Esophagus muscularis mucosa (tissue), 4 donors: ENCODE data around the gene SMIM7. TPM values are rescaled to one million over a fixed set of nuclear protein-coding genes. Genes with fewer than 3 reads are reported as not detected.

Source experiments
- DNase-seq: peaks from one replicate; pipeline ENCODE4 v3.0.0-alpha.2; 2017; ENCODE audit errors: extremely low spot score
- H3K27ac ChIP-seq, 4 donors: fragments of 200-600 bp; sonication (generic); replicated peaks in 1 of 4; 1 replicate in 3 of 4; 2 replicates in 1 of 4; pipeline ENCODE4 v1.5.1; 2016 to 2019; ENCODE audit warnings: mild to moderate bottlenecking in 1 of 4
- H3K27me3 ChIP-seq, 4 donors: fragments of 200-600 bp; sonication (generic); one replicate each; pipeline versions ENCODE4 v1.5.1 to v1.6.0; 2016 to 2019
- H3K36me3 ChIP-seq, 4 donors: fragments of 200-600 bp; sonication (generic); one replicate each; pipeline ENCODE4 v1.5.1; 2016 to 2019
- H3K4me1 ChIP-seq, 4 donors: fragments of 200-600 bp; sonication (generic); one replicate each; pipeline ENCODE4 v1.5.1; 2016 to 2019
- H3K4me3 ChIP-seq, 4 donors: fragments of 200-600 bp; sonication (generic); 1 replicate in 2 of 4; 2 replicates in 2 of 4; pipeline ENCODE4 v1.5.1; 2016 to 2019; ENCODE audit warnings: mild to moderate bottlenecking in 4 of 4, moderate library complexity in 1 of 4
- H3K9me3 ChIP-seq, 4 donors: fragments of 200-600 bp; sonication (generic); 1 replicate in 3 of 4; 2 replicates in 1 of 4; pipeline ENCODE4 v1.5.1; 2016 to 2019
- CTCF ChIP-seq, 3 experiments: fragments of 200-600 bp in 2 of 3; fragments of 450-650 bp in 1 of 3; sonication (generic) in 2 of 3; IDR thresholded peaks; one replicate each; pipeline ENCODE4 v1.5.1; 2017 to 2019; ENCODE audit warnings: antibody characterized with exemption in 3 of 3, mild to moderate bottlenecking in 2 of 3, moderate library complexity in 1 of 3
- EP300 ChIP-seq: sonication (generic); formaldehyde crosslinking; IDR thresholded peaks from one replicate; pipeline ENCODE4 v1.6.1; 2017; ENCODE audit warnings: antibody characterized with exemption
- POLR2A ChIP-seq: fragments of 450-650 bp; IDR thresholded peaks from one replicate; pipeline ENCODE4 v1.6.1; 2017; ENCODE audit warnings: antibody characterized with exemption, moderate library complexity, mild to moderate bottlenecking, low read depth
- POLR2AphosphoS5 ChIP-seq, 2 donors: sonication (generic); formaldehyde crosslinking; IDR thresholded peaks; one replicate each; pipeline ENCODE4 v1.6.1; 2017; ENCODE audit warnings: antibody characterized with exemption in 2 of 2
- WGBS: methylation state at CpG from one replicate; pipeline ENCODE4 v1.1.5; 2018; 5-methylcytosine and 5-hydroxymethylcytosine counted together
- intact Hi-C: fragments of 100-400 bp; cut with DNase I; formaldehyde crosslinking; loops from one replicate; pipeline ENCODE4 v1.15.1; 2023
- total RNA-seq, 4 donors: library from RNA; depleted of rRNA; stranded (reverse); fragments of >200 nt; gene quantifications; one replicate each; pipeline versions ENCODE4 v1.1.0 to v1.2.1, GENCODE V29; 2016

SMIM7 gene
- total RNA-seq, 4 donors from 2014 or later = 58.5 to 85.0 (median 69.8) TPM

- H3K27me3 ChIP-seq = no peaks in the 10 kb centered on the region
- WGBS = 59% methylated on average over 3 of the region's 3 CpGs
- no peaks in the 10 kb centered on the region for H3K36me3 ChIP-seq
- H3K4me3 ChIP-seq = no peak overlapping the region
- peaks cover 47 to 80% (median 51%) of the 10 kb centered on the region in 4 donors for H3K4me1 ChIP-seq
- H3K9me3 ChIP-seq = no peaks in the 10 kb centered on the region
- H3K27ac ChIP-seq = peak overlapping the region in 1 of 4 donors; percentile 35
- no peak for DNase-seq
- TF ChIP-seq POLR2AphosphoS5 (IDR thresholded peaks at IDR 0.05) (no peak), CTCF (IDR thresholded peaks at IDR 0.05) (no peak), EP300 (no peak), POLR2A (no peak)
- intact Hi-C loops = no loop called here
Observed at GRCh38 chr19:16612636-16613035, 47.3 kb downstream of the SMIM7 start.

- intact Hi-C loops = no loop called here
- no peak for DNase-seq
- H3K4me1 ChIP-seq = peaks cover 55 to 80% (median 55%) of the 10 kb centered on the region in 4 donors
- H3K9me3 ChIP-seq = no peaks in the 10 kb centered on the region
- no peak overlapping the region for H3K4me3 ChIP-seq
- WGBS = 91% methylated on average over 6 of the region's 6 CpGs
- H3K27ac ChIP-seq = no peak overlapping the region
- no peaks in the 10 kb centered on the region for H3K27me3 ChIP-seq
- no peaks in the 10 kb centered on the region for H3K36me3 ChIP-seq
- TF ChIP-seq EP300 = no peak
- no peak for TF ChIP-seq POLR2AphosphoS5 (IDR thresholded peaks at IDR 0.05)
- TF ChIP-seq POLR2A = no peak
Observed at GRCh38 chr19:16611121-16611520, 48.8 kb downstream of the SMIM7 start.

- intact Hi-C loops = no loop called here
- DNase-seq = no peak
- Histone ChIP-seq H3K4me1 (peaks cover 63 to 80% (median 64%) of the 10 kb centered on the region in 4 donors), H3K27me3 (no peaks in the 10 kb centered on the region), H3K27ac (no peak overlapping the region), H3K9me3 (no peaks in the 10 kb centered on the region), H3K4me3 (no peak overlapping the region), H3K36me3 (no peaks in the 10 kb centered on the region)
- TF ChIP-seq POLR2A (no peak), EP300 (no peak), CTCF (IDR thresholded peaks at IDR 0.05) (no peak), POLR2AphosphoS5 (IDR thresholded peaks at IDR 0.05) (no peak)
- 84% methylated on average over 5 of the region's 5 CpGs for WGBS
Observed at GRCh38 chr19:16609511-16610200, 50.3 kb downstream of the SMIM7 start.

GRCh38 chr19:16608290-16608739 lies 51.6 kb downstream of the SMIM7 start:
- Histone ChIP-seq H3K4me1 (peaks cover 58 to 78% (median 61%) of the 10 kb centered on the region in 4 donors), H3K27ac (peak overlapping the region; percentile 68 to 77 (median 72)), H3K27me3 (no peaks in the 10 kb centered on the region), H3K36me3 (no peaks in the 10 kb centered on the region), H3K4me3 (no peak overlapping the region), H3K9me3 (no peaks in the 10 kb centered on the region)
- intact Hi-C loops = no loop called here
- TF ChIP-seq CTCF (IDR thresholded peaks at IDR 0.05) (no peak), POLR2AphosphoS5 (IDR thresholded peaks at IDR 0.05) (peak; percentile 67 to 78), EP300 (peak; percentile 49)
- no peak for DNase-seq
- 95% methylated on average over 1 of the region's 1 CpG for WGBS

- TF ChIP-seq POLR2A = no peak
- no peak for TF ChIP-seq CTCF (IDR thresholded peaks at IDR 0.05)
- no peak for TF ChIP-seq EP300
- Histone ChIP-seq H3K4me3 (no peak overlapping the region), H3K36me3 (no peaks in the 10 kb centered on the region), H3K4me1 (peaks cover 53 to 78% (median 59%) of the 10 kb centered on the region in 4 donors), H3K27ac (peak overlapping the region; percentile 68 to 77 (median 72)), H3K27me3 (no peaks in the 10 kb centered on the region), H3K9me3 (no peaks in the 10 kb centered on the region)
- WGBS = 86% methylated on average over 11 of the region's 12 CpGs
- DNase-seq = no peak
- intact Hi-C loops = no loop called here
Observed at GRCh38 chr19:16607819-16608218, 52.1 kb downstream of the SMIM7 start.
